ENCODE data around the gene MPST. TPM values are rescaled to one million over a fixed set of nuclear protein-coding genes. Genes with fewer than 3 reads are reported as not detected.

The MPST gene
- total RNA-seq (10 to 100 TPM in 1 of 2 donors, 1 to 10 TPM in 1; 6.4 to 12.3 TPM), total RNA-seq (5.4 to 9.7 reads per million in 2 donors)

DNA sequence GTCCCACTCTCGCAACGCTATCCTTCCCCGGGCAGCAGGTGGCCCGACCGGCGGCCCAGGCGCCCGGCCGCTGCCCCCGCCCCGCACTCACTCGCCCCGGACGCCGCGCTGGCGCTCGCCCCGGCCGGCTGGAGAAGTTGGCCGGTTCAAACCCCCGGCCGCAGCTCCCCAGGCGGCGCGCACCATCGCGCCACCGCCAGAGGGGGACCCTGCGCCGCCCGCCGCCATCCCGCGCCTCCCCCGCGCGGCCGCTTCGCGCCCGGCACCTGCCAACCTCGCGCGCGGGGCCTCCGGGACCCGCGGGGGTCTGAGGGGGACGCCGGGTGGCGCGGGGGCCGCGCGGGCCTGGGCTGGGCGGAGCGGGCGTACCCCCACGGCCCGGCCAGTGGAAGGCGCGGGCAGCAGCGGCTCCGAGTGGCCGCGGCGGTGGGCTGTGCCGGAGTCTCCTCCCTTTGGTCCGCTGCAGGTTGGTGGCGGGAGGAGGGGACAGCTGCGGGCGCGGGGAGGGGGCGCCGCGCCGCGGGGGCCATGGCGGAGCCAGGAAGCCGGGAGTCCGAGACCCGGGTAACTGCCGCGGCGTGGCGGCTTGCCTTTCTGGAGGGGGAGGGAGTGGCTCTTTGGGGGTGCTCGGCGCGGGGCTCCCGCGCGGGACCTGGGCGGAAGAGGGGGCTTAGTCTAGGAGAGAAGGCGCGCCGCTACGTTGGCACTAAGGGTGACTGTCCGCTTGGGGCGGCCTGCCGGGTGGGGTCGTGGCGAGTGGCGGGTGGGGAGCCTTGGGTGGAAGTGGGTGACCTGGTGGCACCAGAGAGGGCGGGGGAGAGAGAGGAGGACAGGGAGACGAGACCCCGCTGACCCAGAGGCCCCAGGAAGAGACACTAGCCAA, at the start of gene MPST, which contains the start of gene TST:
MPST (plus strand) TSS at position 434 of the 883 bp plus-strand sequence; CDS start at position 529, 95 bp downstream.
TST (minus strand) TSS at position 139 of the 883 bp plus-strand sequence. CDS start 715 bp downstream, outside the sequence.
- ATAC-seq = peak; percentile 84
- Mint-ChIP-seq H3K27me3 (no peaks in the 10 kb centered on the region), H3K36me3 (ENCODE audit: low read depth) (no peaks in the 10 kb centered on the region)

DNA sequence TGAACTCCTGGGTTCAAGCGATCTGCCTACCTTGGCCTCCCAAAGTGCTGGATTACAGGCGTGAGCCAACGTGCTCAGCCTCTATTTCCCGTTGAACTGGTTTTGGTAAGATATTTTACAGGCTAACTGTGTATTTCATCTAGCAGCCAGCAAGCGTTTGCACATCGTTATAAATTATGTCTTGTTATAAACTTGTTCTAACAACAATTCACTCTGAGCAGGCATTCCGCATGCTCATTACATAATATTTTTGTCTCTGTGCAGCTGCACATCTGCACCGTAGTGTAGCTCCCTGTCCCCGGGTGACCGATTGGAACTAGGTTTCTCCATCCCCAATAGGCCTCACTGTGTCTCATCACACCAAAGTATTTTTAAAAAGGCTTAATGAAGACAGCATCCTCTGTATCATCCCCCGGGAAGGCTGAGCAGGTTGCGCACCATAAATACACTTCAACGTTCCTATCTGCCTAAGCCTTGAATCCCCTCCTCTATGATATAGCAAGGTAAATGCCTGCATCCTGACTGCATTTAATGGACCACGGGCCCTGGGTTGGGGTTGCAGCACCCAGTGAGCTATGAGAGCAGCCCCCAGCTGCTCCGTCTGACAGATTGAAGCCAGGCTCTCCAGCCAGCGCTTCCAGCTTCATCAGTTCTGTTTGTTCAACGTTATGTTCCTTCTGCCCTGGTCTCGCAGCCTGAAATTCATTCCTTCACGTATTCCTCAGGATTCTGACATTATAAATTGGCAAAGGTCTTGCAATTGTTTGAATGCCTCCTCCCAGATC, 48.0 kb upstream of the MPST start:
- ATAC-seq = no peak
- Mint-ChIP-seq H3K27me3 (no peaks in the 10 kb centered on the region), H3K4me3 (no peak overlapping the region)

More for the DNA sequence above, at the start of gene MPST, which contains the start of gene TST:
- DNase-seq = peak; percentile 20 to 40 (median 38)
- H3K4me1 Mint-ChIP-seq = peaks cover 3% of the 10 kb centered on the region
- peak within 1 kb of the TSS; percentile 14 for H3K27ac Mint-ChIP-seq
- H3K4me3 Mint-ChIP-seq = peak within 1 kb of the TSS; percentile 91
- no peaks in the 10 kb centered on the region for H3K9me3 ChIP-seq (ENCODE audit: control insufficient read depth, low read length, poor library complexity, severe bottlenecking)

DNA sequence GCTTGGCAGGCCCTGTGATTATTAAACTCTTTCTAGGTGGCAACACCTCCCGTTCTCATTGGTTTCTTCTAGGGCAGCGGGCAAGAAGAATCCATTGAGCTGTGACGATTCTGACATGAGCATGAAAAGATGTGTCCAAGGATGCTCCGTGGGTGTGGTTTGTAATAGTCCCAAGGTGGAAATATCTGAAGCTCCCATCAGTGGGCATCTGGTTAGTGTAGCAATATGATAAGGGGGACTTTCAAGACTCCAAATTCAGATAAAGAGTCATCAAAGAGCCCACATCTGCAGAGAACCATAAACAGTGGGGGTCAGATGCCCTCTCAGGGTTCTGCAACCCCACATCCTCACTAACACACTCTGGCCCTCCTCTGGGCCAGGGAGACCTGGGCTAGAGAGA, 42.9 kb upstream of the MPST start:
- no peaks in the 10 kb centered on the region for H3K36me3 Mint-ChIP-seq (ENCODE audit: low read depth)
- H3K27ac Mint-ChIP-seq = peak overlapping the region; percentile 88
- no peaks in the 10 kb centered on the region for H3K9me3 ChIP-seq (ENCODE audit: control insufficient read depth, low read length, poor library complexity, severe bottlenecking)
- peaks cover 11% of the 10 kb centered on the region for H3K4me1 Mint-ChIP-seq
- H3K4me3 Mint-ChIP-seq = peak overlapping the region; percentile 97
- ATAC-seq = no peak
- DNase-seq = no peak
- peaks cover 4% of the 10 kb centered on the region for H3K27me3 Mint-ChIP-seq

More for the DNA sequence above, 48.0 kb upstream of the MPST start:
- no peak for DNase-seq
- H3K36me3 Mint-ChIP-seq (ENCODE audit: low read depth) = no peaks in the 10 kb centered on the region
- no peaks in the 10 kb centered on the region for H3K4me1 Mint-ChIP-seq
- H3K9me3 ChIP-seq (ENCODE audit: control insufficient read depth, low read length, poor library complexity, severe bottlenecking) = no peaks in the 10 kb centered on the region
- H3K27ac Mint-ChIP-seq = no peak overlapping the region

GRCh38 chr22:36977401-36977861, 42.1 kb upstream of the MPST start:
- peak overlapping the region; percentile 88 for H3K27ac Mint-ChIP-seq
- H3K4me3 Mint-ChIP-seq = peak overlapping the region; percentile 97
- DNase-seq (peak; percentile 55 to 71 (median 61)), ATAC-seq (peak; percentile 92)
- no peaks in the 10 kb centered on the region for H3K36me3 Mint-ChIP-seq (ENCODE audit: low read depth)
- H3K27me3 Mint-ChIP-seq = peaks cover 9% of the 10 kb centered on the region
- peaks cover 11% of the 10 kb centered on the region for H3K4me1 Mint-ChIP-seq
- H3K9me3 ChIP-seq (ENCODE audit: control insufficient read depth, low read length, poor library complexity, severe bottlenecking) = no peaks in the 10 kb centered on the region

DNA sequence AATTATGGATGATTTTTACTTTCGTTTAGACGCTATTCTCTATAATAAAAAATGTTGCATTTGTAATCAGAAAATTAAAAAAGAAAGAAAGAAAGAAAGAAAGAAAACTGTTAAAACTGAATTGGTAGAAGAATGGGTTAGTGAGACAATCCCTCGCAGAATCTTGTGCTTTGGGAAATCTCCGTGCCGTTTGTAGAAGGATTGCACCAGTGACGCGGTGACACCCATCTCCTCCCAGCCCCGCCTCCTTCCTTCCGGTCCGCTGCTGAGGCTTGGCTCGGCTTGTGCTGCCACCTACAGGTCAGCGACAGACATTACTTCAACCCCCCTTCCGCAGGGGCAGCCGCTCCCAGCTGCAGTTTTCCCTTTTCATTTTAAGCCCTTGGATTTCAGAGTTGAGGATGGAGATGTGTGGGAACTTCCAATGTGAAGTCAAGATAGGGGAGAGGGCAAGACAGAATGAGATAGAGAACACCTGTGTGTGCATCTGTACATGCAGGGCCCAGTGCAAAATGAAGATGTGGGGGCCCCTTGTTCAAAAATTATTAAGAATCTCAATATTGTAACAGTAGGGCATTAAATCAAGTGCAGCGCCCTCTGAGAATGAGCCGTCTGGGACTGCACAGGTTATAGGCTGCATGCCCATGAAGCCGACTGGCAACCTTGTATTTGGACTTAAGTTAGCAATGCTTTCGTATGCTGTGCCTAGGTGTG, 41.4 kb upstream of the MPST start:
- ATAC-seq = peak; percentile 90
- Mint-ChIP-seq H3K36me3 (ENCODE audit: low read depth) (no peaks in the 10 kb centered on the region), H3K4me1 (peaks cover 11% of the 10 kb centered on the region), H3K27ac (peak overlapping the region; percentile 88), H3K4me3 (peak overlapping the region; percentile 97), H3K27me3 (peaks cover 16% of the 10 kb centered on the region)
- peak; percentile 83 to 86 (median 84) for DNase-seq
- no peaks in the 10 kb centered on the region for H3K9me3 ChIP-seq (ENCODE audit: control insufficient read depth, low read length, poor library complexity, severe bottlenecking)

- Mint-ChIP-seq H3K27ac (peak overlapping the region; percentile 2), H3K27me3 (peaks cover 22% of the 10 kb centered on the region), H3K4me3 (no peak overlapping the region), H3K36me3 (ENCODE audit: low read depth) (no peaks in the 10 kb centered on the region), H3K4me1 (peaks cover 11% of the 10 kb centered on the region)
- DNase-seq (no peak), ATAC-seq (no peak)
- H3K9me3 ChIP-seq (ENCODE audit: control insufficient read depth, low read length, poor library complexity, severe bottlenecking) = no peaks in the 10 kb centered on the region
Measured at GRCh38 chr22:36979016-36979910, 40.3 kb upstream of the MPST start.

- no peak for DNase-seq
- H3K4me3 Mint-ChIP-seq = no peak overlapping the region
- H3K4me1 Mint-ChIP-seq = peaks cover 11% of the 10 kb centered on the region
- no peak overlapping the region for H3K27ac Mint-ChIP-seq
- H3K9me3 ChIP-seq (ENCODE audit: control insufficient read depth, low read length, poor library complexity, severe bottlenecking) = peaks cover 11% of the 10 kb centered on the region
- no peaks in the 10 kb centered on the region for H3K36me3 Mint-ChIP-seq (ENCODE audit: low read depth)
- ATAC-seq = no peak
- H3K27me3 Mint-ChIP-seq = peaks cover 22% of the 10 kb centered on the region
Measured at GRCh38 chr22:36981247-36981775, 38.2 kb upstream of the MPST start.

GRCh38 chr22:36982136-36982535, 37.4 kb upstream of the MPST start:
- no peak for DNase-seq
- peak overlapping the region; percentile 33 for H3K4me3 Mint-ChIP-seq
- ATAC-seq = no peak
- peaks cover 22% of the 10 kb centered on the region for H3K27me3 Mint-ChIP-seq
- peaks cover 8% of the 10 kb centered on the region for H3K4me1 Mint-ChIP-seq
- no peaks in the 10 kb centered on the region for H3K36me3 Mint-ChIP-seq (ENCODE audit: low read depth)
- H3K27ac Mint-ChIP-seq = no peak overlapping the region
- peaks cover 14% of the 10 kb centered on the region for H3K9me3 ChIP-seq (ENCODE audit: control insufficient read depth, low read length, poor library complexity, severe bottlenecking)

- H3K27me3 Mint-ChIP-seq = peaks cover 39% of the 10 kb centered on the region
Measured at GRCh38 chr22:36985211-36985889, 34.2 kb upstream of the MPST start.

DNA sequence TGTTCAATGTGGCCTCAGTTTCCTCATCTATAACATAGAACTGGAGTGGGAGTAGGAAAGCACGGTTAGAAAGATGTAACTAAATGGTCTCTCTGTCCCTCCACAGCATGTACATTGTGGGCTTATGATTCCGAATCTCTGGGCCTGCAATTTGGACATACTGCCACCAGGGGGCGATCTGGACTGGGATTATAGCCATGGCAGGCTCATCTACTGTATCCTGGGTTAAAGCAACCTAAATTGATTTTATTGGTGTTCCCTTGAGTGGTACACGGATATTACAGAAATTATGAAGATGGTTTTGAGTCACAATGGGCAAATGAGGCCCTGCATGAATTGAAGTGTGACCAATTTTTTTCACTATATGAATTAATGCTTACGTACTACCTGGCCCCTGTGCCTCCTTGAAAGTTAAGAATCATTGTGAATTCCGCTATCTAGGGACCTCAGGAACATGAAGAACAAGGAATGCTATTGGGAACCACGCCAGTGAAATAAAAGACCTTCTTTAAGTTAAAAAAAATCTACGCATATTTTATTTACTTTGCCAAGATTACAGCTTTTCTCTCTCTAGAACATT, 33.2 kb upstream of the MPST start:
- no peak for DNase-seq

More at GRCh38 chr22:36985211-36985889, 34.2 kb upstream of the MPST start:
- no peak overlapping the region for H3K27ac Mint-ChIP-seq
- H3K36me3 Mint-ChIP-seq (ENCODE audit: low read depth) = no peaks in the 10 kb centered on the region
- no peak overlapping the region for H3K4me3 Mint-ChIP-seq
- H3K4me1 Mint-ChIP-seq = no peaks in the 10 kb centered on the region
- DNase-seq (no peak), ATAC-seq (no peak)
- peaks cover 14% of the 10 kb centered on the region for H3K9me3 ChIP-seq (ENCODE audit: control insufficient read depth, low read length, poor library complexity, severe bottlenecking)

More for the DNA sequence above, 33.2 kb upstream of the MPST start:
- no peak overlapping the region for H3K4me3 Mint-ChIP-seq
- no peaks in the 10 kb centered on the region for H3K4me1 Mint-ChIP-seq
- peaks cover 46% of the 10 kb centered on the region for H3K27me3 Mint-ChIP-seq
- no peak for ATAC-seq
- no peaks in the 10 kb centered on the region for H3K36me3 Mint-ChIP-seq (ENCODE audit: low read depth)
- H3K27ac Mint-ChIP-seq = no peak overlapping the region
- peaks cover 14% of the 10 kb centered on the region for H3K9me3 ChIP-seq (ENCODE audit: control insufficient read depth, low read length, poor library complexity, severe bottlenecking)

Measured in T-helper 17 cell (primary cell).